ENCODE data around the gene CDO1.

The CDO1 gene

GRCh38 chr5:115855959-115856358 lies 39.5 kb upstream of the CDO1 start:
- no peak overlapping the region for H3K4me3 ChIP-seq (ENCODE audit: low read depth, low read length)
- TF ChIP-seq, protein P1, sequence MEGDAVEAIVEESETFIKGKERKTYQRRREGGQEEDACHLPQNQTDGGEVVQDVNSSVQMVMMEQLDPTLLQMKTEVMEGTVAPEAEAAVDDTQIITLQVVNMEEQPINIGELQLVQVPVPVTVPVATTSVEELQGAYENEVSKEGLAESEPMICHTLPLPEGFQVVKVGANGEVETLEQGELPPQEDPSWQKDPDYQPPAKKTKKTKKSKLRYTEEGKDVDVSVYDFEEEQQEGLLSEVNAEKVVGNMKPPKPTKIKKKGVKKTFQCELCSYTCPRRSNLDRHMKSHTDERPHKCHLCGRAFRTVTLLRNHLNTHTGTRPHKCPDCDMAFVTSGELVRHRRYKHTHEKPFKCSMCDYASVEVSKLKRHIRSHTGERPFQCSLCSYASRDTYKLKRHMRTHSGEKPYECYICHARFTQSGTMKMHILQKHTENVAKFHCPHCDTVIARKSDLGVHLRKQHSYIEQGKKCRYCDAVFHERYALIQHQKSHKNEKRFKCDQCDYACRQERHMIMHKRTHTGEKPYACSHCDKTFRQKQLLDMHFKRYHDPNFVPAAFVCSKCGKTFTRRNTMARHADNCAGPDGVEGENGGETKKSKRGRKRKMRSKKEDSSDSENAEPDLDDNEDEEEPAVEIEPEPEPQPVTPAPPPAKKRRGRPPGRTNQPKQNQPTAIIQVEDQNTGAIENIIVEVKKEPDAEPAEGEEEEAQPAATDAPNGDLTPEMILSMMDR (IDR thresholded peaks at IDR 0.05; ENCODE audit: low read depth, low read length) = no peak
- no peak for TF ChIP-seq MYC (IDR thresholded peaks at IDR 0.05; ENCODE audit: low read depth, low read length)
- TF ChIP-seq, protein P2, sequence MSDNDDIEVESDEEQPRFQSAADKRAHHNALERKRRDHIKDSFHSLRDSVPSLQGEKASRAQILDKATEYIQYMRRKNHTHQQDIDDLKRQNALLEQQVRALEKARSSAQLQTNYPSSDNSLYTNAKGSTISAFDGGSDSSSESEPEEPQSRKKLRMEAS (IDR thresholded peaks at IDR 0.05; ENCODE audit: low read depth, low read length) = no peak
- no peak for TF ChIP-seq POLR2A (IDR thresholded peaks at IDR 0.05; ENCODE audit: extremely low read depth, insufficient read length)
- peak; percentile 66 for DNase-seq (ENCODE audit: low read depth)

DNA sequence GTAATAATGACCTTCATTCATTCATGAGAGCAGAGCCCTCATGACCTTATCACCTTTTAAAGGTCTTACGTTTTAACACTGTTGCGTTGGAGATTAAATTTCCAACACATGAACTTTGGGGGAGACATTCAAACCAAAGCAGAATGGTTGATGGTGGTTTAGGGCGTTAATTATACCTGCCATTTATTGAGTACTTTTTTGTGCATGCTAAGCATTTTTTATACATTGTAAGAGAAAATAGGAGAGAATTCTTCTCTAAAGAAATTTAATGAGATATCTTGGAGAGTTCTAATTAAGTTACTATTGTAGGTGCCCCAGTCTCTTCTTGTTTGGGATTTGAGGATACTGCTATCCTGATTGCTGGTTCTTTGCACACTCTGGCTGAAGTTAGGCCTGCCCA lies 37.7 kb upstream of the CDO1 start:
- H3K4me3 ChIP-seq (ENCODE audit: low read depth, low read length) = no peak overlapping the region
- no peak for DNase-seq (ENCODE audit: low read depth)
- TF ChIP-seq, protein P1 (IDR thresholded peaks at IDR 0.05; ENCODE audit: low read depth, low read length) = no peak
- TF ChIP-seq, protein P2 (IDR thresholded peaks at IDR 0.05; ENCODE audit: low read depth, low read length) = no peak
- TF ChIP-seq POLR2A (IDR thresholded peaks at IDR 0.05; ENCODE audit: extremely low read depth, insufficient read length) = no peak
- TF ChIP-seq MYC (IDR thresholded peaks at IDR 0.05; ENCODE audit: low read depth, low read length) = no peak

DNA sequence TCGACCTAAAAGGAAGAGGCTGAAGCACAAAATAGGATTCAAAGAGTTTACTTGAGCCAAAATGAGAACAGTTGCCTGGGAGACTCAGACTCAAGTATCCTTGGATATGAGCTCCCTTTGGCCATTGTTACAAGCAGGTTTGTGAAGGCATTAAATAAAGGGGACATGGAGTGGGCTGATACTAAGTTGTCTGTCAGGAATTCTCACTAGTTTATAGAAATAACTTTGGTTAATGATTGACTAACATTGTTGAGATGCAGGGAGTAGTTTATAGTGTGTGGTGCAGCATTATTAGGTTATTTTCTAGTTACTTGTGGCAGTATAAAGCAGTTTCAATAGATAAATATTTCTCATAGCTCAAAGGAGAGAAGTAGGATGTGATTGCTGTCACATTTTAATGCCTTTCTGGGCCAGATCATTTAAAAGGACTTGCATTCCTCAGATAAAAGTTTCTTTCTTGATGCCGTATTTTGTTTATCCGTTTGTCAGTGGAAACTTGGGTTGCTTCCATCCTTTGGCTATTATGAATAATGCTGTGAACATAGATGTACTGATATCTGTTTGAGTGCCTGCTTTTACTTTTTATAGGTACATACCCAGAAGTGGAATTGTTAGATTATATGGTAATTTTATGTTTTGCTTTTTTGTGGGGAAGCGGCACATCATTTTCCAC lies 34.4 kb upstream of the CDO1 start:
- no peak overlapping the region for H3K4me3 ChIP-seq (ENCODE audit: low read depth, low read length)
- TF ChIP-seq MYC (IDR thresholded peaks at IDR 0.05; ENCODE audit: low read depth, low read length) (no peak), POLR2A (IDR thresholded peaks at IDR 0.05; ENCODE audit: extremely low read depth, insufficient read length) (no peak)
- TF ChIP-seq, protein P2 (IDR thresholded peaks at IDR 0.05; ENCODE audit: low read depth, low read length) = no peak
- TF ChIP-seq, protein P1 (IDR thresholded peaks at IDR 0.05; ENCODE audit: low read depth, low read length) = no peak
- no peak for DNase-seq (ENCODE audit: low read depth)

DNA sequence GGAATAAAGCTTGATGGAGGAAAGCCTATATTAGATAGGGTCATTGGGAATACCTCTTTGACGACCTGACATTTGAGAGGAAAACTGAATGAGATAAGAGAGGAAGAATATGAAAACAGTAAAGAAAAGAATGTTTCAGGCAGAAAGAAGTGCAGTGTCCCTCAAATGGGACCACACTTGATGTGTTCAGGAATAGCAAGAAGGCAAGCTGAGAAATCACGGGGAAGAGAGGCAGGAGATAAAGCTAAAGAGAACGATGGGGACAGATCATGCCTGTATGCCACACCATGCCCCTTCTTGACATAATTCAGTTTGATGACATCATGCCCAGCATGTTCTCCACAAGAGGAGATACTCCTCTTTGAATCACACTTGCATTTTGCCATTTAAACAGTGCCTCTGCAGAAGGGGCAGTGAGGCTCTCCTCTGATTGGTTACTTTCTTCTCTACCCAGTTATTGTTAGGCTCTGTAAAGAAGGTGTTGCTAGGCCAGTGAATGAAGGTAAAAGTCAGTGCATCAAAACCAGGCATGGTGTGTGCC lies 32.9 kb upstream of the CDO1 start:
- no peak for DNase-seq (ENCODE audit: low read depth)
- TF ChIP-seq, protein P2 (IDR thresholded peaks at IDR 0.05; ENCODE audit: low read depth, low read length) = no peak
- TF ChIP-seq MYC (IDR thresholded peaks at IDR 0.05; ENCODE audit: low read depth, low read length) (no peak), POLR2A (IDR thresholded peaks at IDR 0.05; ENCODE audit: extremely low read depth, insufficient read length) (no peak)
- TF ChIP-seq, protein P1 (IDR thresholded peaks at IDR 0.05; ENCODE audit: low read depth, low read length) = no peak
- no peak overlapping the region for H3K4me3 ChIP-seq (ENCODE audit: low read depth, low read length)

DNA sequence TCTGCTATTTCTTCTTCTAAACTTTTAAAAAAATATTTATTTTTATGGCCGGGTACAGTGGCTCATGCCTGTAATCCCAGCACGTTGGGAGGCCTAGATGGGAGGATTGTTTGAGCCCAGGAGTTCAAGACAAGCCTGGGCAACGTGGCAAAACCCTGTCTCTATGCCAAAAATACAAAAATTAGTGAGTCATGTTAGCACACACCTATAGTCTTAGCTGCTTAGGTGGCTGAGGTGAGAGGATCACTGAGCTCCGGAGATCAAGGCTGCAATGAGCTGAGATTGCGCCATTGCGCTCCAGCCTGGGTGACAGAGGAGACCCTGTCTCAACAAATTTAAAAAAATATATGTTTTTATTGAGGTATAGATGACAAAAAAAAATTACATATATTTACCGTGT lies 30.8 kb upstream of the CDO1 start:
- no peak overlapping the region for H3K4me3 ChIP-seq (ENCODE audit: low read depth, low read length)
- TF ChIP-seq, protein P1 (IDR thresholded peaks at IDR 0.05; ENCODE audit: low read depth, low read length) = no peak
- TF ChIP-seq MYC (IDR thresholded peaks at IDR 0.05; ENCODE audit: low read depth, low read length) = no peak
- TF ChIP-seq POLR2A (IDR thresholded peaks at IDR 0.05; ENCODE audit: extremely low read depth, insufficient read length) = no peak
- TF ChIP-seq, protein P2 (IDR thresholded peaks at IDR 0.05; ENCODE audit: low read depth, low read length) = no peak
- DNase-seq (ENCODE audit: low read depth) = no peak
